GM10266 (cell line): ENCODE measurements around the gene RBM47.

Source experiments
- DNase-seq: peaks from one replicate; pipeline ENCODE4 v3.0.0; 2012; ENCODE audit errors: extremely low spot score
- CTCF ChIP-seq: IDR thresholded peaks from 2 replicates; pipeline ENCODE4 v1.5.1; 2012; ENCODE audit warnings: mild to moderate bottlenecking, low read depth; ENCODE audit not compliant: control insufficient read depth, insufficient read depth; ENCODE audit errors: missing control alignments

Gene RBM47

GRCh38 chr4:40500781-40501180 lies 128.9 kb downstream of the RBM47 start:
- no peak for TF ChIP-seq CTCF
- no peak for DNase-seq

- no peak for DNase-seq
- TF ChIP-seq CTCF, result no peak
Observed at GRCh38 chr4:40493160-40493559, 136.5 kb downstream of the RBM47 start.

- TF ChIP-seq CTCF, result no peak
- no peak for DNase-seq
Observed at GRCh38 chr4:40492691-40493090, 137.0 kb downstream of the RBM47 start.

GRCh38 chr4:40490481-40490880 lies 139.2 kb downstream of the RBM47 start:
- DNase-seq, result no peak
- TF ChIP-seq CTCF, result no peak

- DNase-seq, result no peak
- TF ChIP-seq CTCF, result no peak
Observed at GRCh38 chr4:40489961-40490360, 139.7 kb downstream of the RBM47 start.

GRCh38 chr4:40486534-40486933 lies 143.1 kb downstream of the RBM47 start:
- DNase-seq, result no peak

More at GRCh38 chr4:40486534-40486933, 143.1 kb downstream of the RBM47 start:
- TF ChIP-seq CTCF, result no peak
